GM19468 (cell line): ENCODE measurements around the gene BNIP5.
"Not testable (repeated sequence)": the region's sequence is repeated elsewhere in the genome, so short reads cannot be mapped to it uniquely, and the experiment has no call there.

Experiments used
- ATAC-seq: cut with Tn5 transposase; IDR thresholded peaks from one replicate; pipeline ENCODE4 v1.9.1; 2021; ENCODE audit warnings: mild to moderate bottlenecking, moderate library complexity, moderate number of reproducible peaks; ENCODE audit not compliant: unreplicated experiment; ENCODE audit errors: extremely low read depth

BNIP5 gene

DNA sequence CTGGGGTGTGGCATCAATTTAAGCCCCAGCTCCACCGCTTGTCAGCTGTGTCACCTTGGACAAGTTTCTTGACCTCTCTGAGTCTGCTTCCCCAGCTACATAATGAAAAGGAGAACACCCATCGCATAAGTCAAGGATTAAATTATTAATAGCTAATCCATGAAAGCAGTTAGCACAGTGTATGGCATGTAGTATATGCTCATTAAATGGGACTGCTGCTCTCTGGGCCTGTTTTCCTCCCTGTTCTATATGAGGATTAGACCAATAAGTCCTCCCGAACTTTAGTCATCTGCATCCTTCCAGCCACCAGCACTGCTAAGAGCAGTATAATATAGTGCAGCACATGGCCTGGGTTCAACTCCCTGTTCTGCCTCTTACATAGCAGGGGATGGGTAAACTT lies 31.1 kb upstream of the BNIP5 start:
- ATAC-seq: no peak

DNA sequence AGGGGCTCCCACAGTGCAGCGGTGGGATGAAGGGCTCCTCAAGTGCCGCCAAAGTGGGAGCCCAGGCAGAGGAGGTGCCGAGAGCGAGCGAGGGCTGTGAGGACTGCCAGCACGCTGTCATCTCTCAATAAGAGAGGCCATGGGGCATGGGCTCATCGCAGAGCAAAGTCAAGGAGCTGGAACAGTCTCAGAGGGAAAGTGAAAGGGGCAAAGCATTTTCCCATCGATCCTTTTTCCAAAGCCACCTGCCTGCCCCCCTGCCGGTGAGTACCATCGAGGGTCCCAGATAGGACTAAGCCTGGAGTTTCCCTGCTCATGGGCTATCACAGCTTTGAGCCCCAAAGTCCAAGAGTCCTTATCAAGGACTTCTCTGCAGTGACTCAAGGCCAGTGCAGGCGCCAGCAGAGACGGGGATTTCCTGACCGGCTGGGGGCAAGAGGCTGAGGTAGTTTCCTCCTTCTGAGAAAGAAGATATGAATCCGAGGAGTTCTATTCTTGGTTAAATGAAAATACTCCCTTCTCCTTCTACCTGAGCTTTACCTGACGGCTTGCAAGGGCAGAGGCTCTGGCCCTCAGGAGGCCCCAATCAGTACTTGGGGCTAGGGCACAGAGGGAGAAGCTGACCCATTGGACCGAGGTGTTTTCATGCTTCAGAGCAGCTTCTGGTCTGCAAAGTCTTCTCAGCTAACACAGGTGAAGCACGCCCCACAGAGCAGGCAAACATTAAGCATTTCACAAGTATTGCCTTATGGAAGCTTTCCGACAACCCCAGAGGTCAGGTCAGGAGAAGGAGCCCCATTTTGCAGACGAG lies 28.2 kb upstream of the BNIP5 start:
- no peak for ATAC-seq

DNA sequence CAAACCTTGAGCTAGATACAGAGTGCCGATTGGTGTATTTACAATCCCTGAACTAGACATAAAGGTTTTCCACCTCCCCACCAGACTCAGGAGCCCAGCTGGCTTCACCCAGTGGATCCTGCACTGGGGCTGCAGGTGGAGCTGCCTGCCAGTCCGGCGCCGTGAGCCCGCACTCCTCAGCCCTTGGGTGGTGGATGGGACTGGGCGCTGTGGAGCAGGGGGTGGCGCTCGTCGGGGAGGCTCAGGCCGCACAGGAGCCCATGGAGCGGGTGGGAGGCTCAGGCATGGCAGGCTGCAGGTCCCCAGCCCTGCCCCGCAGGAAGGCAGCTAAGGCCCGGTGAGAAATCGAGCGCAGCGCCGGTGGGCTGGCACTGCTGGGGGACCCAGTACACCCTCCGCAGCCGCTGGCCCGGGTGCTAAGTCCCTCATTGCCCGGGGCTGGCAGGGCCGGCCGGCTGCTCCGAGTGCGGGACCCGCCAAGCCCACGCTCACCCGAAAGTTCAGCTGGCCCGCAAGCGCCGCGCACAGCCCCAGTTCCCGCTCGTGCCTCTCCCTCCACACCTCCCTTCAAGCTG lies 27.5 kb upstream of the BNIP5 start:
- ATAC-seq: not testable (repeated sequence)

DNA sequence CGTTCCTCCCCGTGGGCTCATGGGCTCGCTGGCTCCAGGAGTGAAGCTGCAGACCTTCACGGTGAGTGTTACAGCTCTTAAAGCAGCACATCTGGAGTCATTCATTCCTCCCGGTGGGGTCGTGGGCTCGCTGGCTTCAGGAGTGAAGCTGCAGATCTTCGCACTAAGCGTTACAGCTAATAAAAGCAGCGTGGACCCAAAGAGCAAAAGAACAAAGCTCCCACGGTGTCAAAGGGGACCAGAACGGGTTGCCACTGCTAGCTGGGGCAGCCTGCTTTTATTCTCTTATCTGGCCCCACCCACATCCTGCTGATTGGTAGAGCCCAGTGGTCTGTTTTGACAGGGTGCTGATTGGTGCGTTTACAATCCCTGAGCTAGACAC lies 26.7 kb upstream of the BNIP5 start:
- ATAC-seq: not testable (repeated sequence)

DNA sequence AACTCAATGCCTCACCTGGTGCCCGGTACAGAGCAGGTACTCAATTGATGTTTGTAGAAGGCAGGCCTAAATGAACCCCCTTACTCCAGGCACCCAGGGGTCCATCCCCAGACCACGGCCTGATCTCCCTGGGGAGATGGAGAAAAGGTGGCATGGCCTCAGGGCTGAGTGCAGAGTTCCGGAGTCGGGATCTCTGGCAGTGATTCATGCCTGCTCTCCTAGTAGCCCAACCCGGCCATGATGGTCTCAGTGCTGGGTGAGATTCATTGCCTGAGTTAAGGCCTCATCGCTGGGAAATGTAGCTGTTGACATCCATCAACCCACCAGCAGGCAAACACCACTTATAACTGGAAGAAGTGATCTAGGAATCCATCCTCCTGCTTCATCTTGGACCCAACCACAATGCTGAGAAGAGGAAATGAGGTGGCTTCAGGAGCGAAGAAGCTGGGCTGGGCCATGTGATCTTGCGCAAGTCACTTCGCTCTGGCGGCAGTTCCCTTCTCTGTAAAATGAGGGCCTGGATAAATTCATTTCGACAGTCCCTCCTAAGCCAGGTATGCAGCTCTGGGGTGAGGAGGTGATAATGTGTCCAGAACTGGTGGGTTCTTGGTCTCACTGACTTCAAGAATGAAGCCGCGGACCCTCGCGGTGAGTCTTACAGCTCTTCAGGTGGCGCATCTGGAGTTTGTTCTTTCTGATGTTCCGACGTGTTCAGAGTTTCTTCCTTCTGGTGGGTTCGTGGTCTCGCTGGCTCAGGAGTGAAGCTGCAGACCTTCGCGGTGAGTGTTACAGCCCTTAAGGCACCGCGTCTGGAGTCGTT lies 26.1 kb upstream of the BNIP5 start:
- no peak for ATAC-seq

DNA sequence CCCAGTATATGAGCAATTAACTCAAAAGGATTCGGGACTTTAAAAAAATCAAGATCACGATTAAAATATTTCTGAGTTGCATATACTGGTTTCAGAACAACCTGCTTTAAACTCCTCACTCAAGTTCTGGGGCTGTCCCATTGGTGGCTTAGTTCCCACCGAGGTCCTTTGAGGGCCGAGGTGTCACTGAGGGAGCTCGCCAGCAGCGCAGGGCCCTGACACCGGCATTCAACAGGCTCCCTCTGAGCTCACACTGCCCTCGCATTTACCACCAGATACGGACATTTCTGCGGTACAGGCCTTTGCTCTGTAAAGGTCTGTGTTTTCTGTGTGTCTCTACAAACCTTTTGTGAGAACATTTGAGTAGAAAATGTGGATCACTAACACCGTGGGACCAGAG lies 24.4 kb upstream of the BNIP5 start:
- ATAC-seq: no peak

DNA sequence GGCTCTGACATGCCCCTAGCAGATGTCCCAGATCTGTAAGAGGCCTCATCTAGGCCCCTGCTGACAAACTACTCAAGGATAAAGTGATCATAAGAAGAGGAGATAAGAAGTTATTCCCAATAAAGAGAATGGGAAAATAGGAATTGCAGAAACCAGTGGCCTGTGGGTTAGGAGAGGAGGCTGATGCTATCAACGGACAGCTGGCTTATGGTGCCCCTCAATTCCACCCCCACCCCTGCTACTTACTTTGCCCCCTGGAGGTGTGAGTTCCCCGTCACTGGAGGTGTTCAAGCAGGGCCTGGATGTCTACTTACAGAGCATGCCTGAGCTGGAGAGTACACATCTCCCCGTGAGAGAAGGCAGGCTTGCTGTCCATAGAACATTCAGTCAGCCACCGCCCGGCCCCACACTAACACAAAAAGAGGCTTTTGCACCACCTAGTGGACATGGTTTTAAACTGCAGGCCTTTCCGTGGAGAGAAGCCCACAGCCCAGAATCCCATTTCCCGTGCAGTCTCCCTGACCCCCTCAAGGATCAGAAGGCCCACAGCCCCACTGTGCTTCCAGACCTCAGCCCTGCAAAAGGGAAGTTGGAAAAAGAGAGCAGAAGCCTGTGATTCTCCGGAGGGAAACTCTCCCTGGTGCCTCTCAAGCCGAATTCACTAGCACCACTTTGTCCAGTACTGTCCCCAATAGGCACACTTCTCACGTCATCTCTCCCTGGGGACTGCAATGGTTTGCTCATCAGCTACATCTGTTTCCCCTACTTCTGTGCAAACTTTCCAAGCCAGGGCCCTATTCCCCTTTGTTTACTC lies 23.8 kb upstream of the BNIP5 start:
- ATAC-seq: no peak

DNA sequence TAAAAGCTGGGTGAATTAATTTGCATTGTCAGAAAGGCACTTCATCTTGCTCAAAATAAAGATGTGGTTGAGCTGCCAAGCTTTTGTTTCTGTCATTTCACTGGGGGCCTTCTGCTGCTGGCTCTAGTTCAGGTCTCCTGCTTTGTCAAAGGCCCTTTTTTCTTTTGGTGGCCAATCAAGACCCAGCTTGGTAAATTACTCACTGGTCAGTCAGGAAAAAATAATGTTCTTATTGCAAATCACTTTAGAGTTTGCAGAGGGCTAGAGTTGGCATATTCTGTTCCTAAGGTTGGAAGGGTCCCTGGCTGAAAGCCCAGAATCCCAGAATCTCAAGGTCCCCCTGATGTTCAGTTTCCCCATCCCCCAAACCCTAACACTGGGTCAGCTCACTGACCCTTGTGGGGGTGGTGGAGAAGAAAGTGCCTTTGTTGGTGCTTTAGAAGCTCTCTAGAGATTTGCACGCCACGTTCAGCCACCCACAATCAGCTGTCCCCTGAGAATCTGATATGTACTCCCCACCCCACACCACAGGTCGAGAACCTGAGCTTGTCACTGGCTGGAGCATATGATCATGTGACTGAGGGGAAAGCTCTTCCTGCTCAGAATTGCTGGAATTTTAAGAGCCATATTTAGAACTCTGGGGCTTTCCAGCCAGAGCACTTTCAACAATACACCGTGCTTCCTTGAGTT lies 21.7 kb upstream of the BNIP5 start:
- ATAC-seq: no peak

DNA sequence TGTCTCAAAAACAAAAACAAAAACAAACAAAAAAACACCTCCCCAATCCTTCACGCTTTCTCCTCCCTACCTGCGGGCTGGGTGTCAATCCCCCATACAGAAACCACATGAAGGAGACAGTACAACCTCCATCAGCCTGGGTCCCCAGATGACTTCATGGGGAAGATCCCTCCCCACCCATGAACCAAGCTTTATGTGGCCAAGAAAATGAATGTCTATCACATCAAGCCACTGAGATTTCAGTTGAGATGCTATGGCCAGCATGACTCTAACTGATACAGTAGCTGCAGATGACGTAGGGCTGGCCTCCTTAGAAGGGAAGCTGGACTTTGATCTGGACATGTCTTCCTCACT lies 21.2 kb upstream of the BNIP5 start:
- no peak for ATAC-seq

DNA sequence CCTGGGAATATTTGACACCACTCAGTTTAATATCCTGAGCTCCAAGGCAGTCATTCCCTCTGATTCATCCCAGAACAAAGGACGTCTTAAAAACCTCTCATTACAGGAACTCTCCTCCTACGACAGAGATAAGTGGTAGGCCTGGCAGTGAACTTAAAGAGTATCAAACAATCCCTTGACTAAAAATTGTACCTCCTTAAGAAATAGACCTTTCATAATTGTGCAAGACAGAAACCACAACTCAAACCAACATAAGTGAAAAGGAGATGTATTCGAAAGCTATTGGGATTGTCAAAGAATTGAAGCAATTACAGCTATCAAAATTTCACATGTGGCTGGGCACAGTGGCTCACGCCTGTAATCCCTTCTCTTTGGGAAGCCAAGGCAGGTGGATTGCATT lies 19.1 kb upstream of the BNIP5 start:
- ATAC-seq: no peak

DNA sequence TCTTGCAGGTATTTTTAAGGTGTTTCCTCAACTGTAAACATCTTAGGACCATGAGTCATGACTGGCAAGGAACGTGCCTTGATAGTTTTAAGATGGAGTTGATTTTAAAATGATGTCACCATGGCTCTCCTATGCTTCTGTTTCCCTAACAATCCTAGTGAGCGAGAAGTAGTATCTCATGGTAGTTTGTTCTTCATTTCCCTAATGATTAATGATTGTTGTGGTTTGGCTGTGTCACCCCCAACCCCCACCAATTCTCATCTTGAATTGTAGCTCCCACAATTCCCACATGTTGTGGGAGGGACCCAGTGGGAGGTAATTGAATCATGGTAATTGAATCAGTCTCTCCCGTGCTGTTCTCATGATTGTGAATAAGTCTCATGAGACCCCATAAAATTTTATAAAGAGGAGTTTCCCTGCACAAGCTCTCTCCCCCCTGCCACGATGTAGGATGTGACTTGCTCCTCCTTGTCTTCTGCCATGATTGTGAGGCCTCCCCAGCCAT lies 16.8 kb upstream of the BNIP5 start:
- no peak for ATAC-seq

DNA sequence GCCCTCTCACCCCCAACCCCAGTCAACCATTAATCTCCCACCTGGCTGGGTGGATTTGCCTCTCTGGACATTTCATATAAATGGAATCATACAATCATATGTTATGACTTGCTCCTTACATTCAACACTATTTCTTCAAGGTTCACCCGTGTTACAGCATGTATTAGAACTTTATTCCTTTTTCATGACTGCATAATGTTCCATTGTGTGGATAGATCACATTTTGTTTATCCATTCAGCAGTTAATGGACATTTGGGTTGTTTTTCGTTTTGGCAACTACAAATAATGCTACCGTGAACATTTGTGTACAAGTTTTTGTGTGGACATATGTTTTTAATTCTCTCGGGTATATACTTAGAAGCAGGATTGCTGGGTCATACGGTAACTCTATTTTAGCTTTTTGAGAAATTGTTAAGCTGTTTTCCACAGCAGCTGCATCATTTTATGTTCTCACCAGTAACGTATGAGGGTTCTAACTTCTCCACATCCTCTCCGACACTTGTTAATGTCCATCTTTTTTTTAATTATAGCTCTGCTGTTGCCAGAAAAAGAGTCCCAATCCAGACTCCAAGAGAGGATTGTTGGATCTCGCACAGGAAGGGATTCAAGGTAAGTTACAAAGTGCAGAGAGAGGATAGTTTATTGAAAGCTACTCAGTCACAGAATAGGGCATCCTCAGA lies 15.9 kb upstream of the BNIP5 start:
- ATAC-seq: no peak

DNA sequence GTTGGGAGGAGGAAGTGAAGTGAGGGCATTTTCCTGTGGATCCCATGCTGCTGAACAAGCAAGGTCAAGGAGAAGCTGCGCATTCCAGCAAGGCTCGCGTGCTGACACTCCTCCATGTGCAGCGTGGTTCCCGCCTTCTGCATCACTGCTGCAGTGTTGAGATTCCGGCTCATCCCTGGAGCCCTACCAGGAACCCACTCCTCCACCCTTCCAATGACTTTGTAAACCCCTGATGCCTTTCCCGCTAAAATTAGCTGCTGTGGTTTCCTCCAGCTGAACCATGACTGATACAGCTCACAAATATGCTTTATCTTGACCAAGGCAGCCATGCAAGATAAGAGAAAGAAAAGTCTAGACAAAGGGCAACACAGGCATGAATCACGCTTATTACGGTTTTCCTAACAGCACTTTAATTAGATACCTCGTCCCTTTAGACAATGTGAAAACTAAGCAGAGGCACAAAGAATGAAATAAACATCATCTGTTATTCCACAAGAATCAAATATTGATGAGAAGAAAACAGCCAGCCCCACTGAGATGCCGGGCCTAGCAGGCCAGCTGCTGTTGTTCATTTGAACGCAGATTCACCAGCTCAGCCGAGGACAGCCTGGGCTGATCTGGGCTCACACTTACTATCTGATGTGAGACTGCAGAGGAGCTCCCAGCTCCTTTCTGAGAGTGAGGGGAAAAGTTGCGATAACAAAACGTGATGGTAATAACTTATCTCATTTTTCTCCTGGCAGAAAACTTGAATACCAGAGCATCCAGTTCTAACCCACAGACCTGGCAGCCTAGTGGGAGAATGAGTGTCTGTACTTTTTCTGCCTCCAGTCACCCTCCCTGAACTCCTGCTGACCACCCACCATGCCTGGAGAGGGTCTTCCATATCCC lies 14.2 kb upstream of the BNIP5 start:
- no peak for ATAC-seq

DNA sequence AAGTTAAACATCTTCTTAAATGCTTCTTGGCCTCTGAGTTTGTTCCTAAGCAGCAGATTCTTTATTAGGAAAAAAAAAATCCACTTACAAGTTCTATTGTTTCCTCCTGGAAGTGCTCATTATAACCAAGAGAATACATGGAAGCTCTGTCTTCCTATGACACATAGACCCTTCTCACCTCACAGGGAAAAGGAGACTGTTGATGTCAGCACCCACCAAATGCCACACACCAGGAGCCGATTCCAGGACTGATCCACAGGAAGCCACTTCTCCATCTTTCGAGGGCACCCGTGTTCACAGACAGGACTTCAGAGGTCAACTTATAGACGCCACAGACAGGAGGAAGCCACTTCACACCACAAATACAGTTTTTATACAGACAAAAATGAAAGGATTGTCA lies 13.4 kb upstream of the BNIP5 start:
- no peak for ATAC-seq

DNA sequence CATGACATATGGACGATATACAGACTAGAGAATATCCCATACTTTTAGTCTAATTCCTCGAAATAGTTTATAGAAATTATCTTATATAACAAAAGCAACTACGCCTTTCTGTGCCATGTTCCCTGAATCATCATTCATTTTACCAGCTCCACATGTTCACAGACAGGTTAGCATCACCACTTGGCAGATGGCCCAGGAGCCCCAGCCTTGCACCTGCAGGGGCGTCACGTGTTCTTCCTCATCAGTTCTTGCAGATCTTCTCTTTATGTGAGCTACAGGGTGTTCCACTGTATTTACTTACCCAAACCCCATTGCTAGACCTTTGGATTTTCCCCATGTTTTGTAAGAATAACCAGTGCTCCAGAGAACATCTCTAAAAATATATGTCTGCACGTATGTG lies 12.6 kb upstream of the BNIP5 start:
- no peak for ATAC-seq

DNA sequence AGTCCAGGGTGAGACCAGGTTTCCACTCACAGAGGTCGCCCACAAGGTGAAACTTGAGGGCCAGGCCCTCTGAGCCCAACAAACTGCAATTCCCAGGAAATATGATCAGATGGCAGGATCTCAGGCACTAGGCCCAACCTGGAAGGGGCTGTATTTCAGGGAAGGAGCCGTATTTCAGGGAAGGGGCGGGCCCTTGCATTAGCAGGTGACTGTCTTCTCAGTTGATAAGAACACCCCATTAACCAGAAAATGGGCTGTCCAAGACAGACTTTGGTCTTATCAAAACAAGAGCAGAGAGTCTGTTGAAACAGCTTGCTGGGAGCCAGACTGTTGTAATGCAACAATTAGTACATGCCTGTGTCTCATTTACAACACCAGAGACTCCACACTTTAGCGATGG lies 10.9 kb upstream of the BNIP5 start:
- ATAC-seq: no peak

DNA sequence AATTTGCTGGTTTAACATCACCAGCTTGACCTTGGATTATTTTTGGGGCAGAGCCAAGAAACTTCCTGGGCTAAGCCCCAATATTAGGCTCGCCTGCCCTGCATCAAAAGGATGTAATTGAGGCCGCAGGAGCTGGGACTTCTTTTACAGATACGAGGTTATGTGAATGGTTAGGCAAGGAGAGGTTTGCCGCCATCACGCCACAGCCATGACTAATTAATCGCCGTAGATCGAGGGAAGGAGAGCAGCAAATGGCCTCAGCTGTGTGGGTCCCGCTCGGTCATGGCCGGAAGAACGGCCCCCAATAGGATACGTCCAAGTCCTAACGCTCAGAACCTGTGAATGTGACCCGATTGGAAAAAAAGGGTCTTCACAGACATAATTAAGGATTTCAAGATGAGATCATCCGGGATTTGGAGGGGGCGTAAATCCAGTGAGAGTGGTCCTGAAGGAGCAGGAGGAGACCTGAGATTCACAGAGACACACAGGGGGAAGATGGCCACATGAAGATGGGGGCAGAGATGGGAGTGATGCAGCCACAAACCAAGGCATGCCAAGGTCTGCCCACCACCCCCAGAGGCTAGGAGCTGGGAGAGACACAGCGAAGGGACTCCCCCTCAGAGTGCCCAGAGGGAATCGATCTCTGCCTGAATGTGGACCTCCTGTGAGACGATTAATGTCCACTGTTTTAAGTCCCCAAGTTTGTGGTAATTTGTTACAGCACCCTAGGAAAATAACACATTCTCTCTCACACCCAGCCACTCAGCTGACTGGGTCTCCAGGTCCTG lies 10.0 kb upstream of the BNIP5 start:
- no peak for ATAC-seq
